Upper lobe of left lung (tissue), 6 donors: Measurements from ENCODE around the gene TMEM37. TPM values are rescaled to one million over a fixed set of nuclear protein-coding genes. Genes with fewer than 3 reads are reported as not detected.

ENCODE experiments used
- ATAC-seq, 2 donors: fragments of 200-7000 bp; cut with Tn5 transposase; one replicate each; pipeline ENCODE4 v1.9.1; 2022; ENCODE audit warnings: mild to moderate bottlenecking in 2 of 2, moderate library complexity in 2 of 2; ENCODE audit not compliant: low FRiP score in 2 of 2
- DNase-seq, 2 donors: peaks; one replicate each; pipeline ENCODE4 v3.0.0-alpha.2; 2019 to 2020
- H3K27ac ChIP-seq, 4 donors: fragments of 200-600 bp; sonication (generic); one replicate each; pipeline ENCODE4 v1.5.1; 2016 to 2019
- H3K27me3 ChIP-seq, 4 donors: fragments of 200-600 bp; sonication (generic); one replicate each; pipeline ENCODE4 v1.5.1; 2017 to 2019
- H3K36me3 ChIP-seq, 4 donors: fragments of 200-600 bp; sonication (generic); one replicate each; pipeline ENCODE4 v1.5.1; 2016 to 2019
- H3K4me1 ChIP-seq, 4 donors: fragments of 200-600 bp; sonication (generic); one replicate each; pipeline ENCODE4 v1.5.1; 2018 to 2019
- H3K4me3 ChIP-seq, 4 donors: fragments of 200-600 bp; sonication (generic); one replicate each; pipeline ENCODE4 v1.5.1; 2017 to 2019; ENCODE audit warnings: mild to moderate bottlenecking in 2 of 4, moderate library complexity in 1 of 4
- H3K9me3 ChIP-seq, 4 donors: fragments of 200-600 bp; sonication (generic); one replicate each; pipeline ENCODE4 v1.5.1; 2018 to 2019
- CTCF ChIP-seq, 6 experiments: fragments of 450-650 bp in 4 of 6; fragments of 200-600 bp in 2 of 6; sonication (generic) in 2 of 6; IDR thresholded peaks; one replicate each; pipeline ENCODE4 v1.5.1; 2016 to 2019; ENCODE audit warnings: antibody characterized with exemption in 6 of 6
- EP300 ChIP-seq, 4 donors: sonication (generic); formaldehyde crosslinking; IDR thresholded peaks; one replicate each; pipeline ENCODE4 v1.5.1; 2017; ENCODE audit warnings: antibody characterized with exemption in 4 of 4, control low read depth in 2 of 4
- POLR2A ChIP-seq, 4 donors: fragments of 450-650 bp; IDR thresholded peaks; one replicate each; pipeline ENCODE4 v1.5.1; 2016 to 2017; ENCODE audit warnings: antibody characterized with exemption in 4 of 4, mild to moderate bottlenecking in 2 of 4
- POLR2AphosphoS5 ChIP-seq, 2 donors: sonication (generic); formaldehyde crosslinking; IDR thresholded peaks; one replicate each; pipeline ENCODE4 v1.5.1; 2017; ENCODE audit warnings: antibody characterized with exemption in 2 of 2
- WGBS, 2 donors: methylation state at CpG; one replicate each; pipeline ENCODE4 v1.1.5; 2017 to 2018; 5-methylcytosine and 5-hydroxymethylcytosine counted together
- total RNA-seq, 6 donors: library from RNA; depleted of rRNA in 4 of 6; stranded (reverse); fragments of >200 nt in 4 of 6; gene quantifications; one replicate each; pipeline versions ENCODE4 v1.1.0 to v1.2.1, GENCODE V29; 2016 to 2021
- donor health status: DM: no; HTN: no; CAD: no; lungs with moderate emphysema.
- donor health status: DM: no; HTN: yes; CAD: no; lungs with severe emphysema.

TMEM37 gene
- total RNA-seq, 6 donors from 2014 or later: 9.3 to 28.5 (median 14.5) TPM

DNA sequence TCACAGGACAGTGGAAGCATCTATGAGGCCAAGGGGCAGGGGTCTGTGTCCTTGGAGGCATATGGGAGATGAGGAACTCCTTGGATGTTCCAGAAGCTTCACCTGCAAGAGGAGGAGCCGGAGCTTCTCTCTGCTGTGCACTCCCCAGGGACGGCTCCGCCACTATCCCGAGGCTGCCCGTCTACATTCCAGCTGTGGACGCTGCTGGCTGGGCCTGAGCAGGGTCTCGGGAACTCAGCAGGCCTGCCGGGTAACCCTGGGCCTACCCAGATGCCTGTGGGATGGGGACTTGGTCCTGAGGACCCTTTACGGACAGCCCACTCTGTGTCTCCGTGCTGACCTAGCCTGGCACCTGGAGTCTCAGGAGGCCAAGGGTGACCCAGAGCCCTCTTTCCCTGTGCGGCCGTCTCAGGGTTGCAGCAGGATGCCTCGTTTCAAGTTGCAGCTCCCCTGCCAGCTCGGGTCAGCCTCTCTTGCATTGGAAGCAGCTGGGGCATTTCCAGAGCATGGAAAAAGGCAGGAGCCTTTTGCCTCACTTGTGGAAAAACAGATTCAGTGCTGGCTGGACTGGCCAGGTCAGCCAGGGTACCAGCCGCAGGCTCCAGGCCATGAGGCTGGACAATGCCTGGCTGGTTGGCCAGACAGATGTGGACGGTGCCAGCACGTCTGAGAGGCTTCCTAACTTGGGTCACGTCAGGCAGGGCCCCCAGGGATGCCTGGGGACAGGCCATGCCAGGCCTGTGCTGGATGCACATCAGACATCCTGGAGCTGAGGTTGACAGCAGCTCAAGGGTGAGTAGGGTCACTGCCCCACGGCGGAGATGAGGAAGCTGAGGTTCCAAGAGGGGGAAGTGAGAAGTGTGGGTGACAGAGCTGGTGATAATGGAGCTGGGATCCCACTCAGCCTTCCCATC is 51.1 kb downstream of the TMEM37 start:
- DNase-seq (peak in 1 of 2 donors; percentile 64), ATAC-seq (peak in 1 of 2 donors; percentile 32)
- Histone ChIP-seq H3K27ac (peak overlapping the region in 1 of 4 donors; percentile 22), H3K27me3 (no peaks in the 10 kb centered on the region), H3K36me3 (no peaks in the 10 kb centered on the region), H3K4me1 (peaks cover 15 to 26% (median 23%) of the 10 kb centered on the region in 4 donors), H3K4me3 (no peak overlapping the region), H3K9me3 (no peaks in the 10 kb centered on the region)
- 67 to 72% methylated on average over 7 to 20 of the region's 20 CpGs for WGBS, 2 donors
- no peak for TF ChIP-seq EP300 (IDR thresholded peaks at IDR 0.05)
- TF ChIP-seq CTCF (IDR thresholded peaks at IDR 0.05): no peak

DNA sequence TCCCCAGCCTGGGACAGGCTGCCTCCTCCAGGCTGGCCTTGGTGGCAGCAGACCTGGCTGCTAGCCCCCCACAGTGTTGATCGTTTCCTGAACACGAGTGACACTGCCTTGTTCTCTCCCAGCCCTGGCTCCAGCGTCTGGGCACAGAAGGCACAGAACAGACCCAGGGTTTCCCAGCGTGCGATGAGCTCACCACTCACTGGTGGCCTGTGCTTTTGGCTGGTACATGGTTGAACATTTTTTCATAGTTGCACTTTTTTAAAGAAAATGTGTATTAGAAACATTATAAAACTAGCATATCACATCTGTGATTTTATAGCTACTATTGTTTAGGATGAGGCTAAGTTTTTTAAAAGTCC is 51.7 kb downstream of the TMEM37 start:
- H3K36me3 ChIP-seq: no peaks in the 10 kb centered on the region
- 80% methylated on average over 2 to 5 of the region's 5 CpGs for WGBS, 2 donors
- ATAC-seq (no peak), DNase-seq (no peak)
- H3K4me1 ChIP-seq: peaks cover 22 to 32% (median 29%) of the 10 kb centered on the region in 4 donors
- H3K27me3 ChIP-seq: no peaks in the 10 kb centered on the region
- no peak overlapping the region for H3K27ac ChIP-seq
- H3K9me3 ChIP-seq: no peaks in the 10 kb centered on the region
- no peak overlapping the region for H3K4me3 ChIP-seq
- no peak for TF ChIP-seq POLR2A (IDR thresholded peaks at IDR 0.05)
- no peak for TF ChIP-seq EP300 (IDR thresholded peaks at IDR 0.05)
- TF ChIP-seq POLR2AphosphoS5 (IDR thresholded peaks at IDR 0.05): no peak
- no peak for TF ChIP-seq CTCF (IDR thresholded peaks at IDR 0.05)

DNA sequence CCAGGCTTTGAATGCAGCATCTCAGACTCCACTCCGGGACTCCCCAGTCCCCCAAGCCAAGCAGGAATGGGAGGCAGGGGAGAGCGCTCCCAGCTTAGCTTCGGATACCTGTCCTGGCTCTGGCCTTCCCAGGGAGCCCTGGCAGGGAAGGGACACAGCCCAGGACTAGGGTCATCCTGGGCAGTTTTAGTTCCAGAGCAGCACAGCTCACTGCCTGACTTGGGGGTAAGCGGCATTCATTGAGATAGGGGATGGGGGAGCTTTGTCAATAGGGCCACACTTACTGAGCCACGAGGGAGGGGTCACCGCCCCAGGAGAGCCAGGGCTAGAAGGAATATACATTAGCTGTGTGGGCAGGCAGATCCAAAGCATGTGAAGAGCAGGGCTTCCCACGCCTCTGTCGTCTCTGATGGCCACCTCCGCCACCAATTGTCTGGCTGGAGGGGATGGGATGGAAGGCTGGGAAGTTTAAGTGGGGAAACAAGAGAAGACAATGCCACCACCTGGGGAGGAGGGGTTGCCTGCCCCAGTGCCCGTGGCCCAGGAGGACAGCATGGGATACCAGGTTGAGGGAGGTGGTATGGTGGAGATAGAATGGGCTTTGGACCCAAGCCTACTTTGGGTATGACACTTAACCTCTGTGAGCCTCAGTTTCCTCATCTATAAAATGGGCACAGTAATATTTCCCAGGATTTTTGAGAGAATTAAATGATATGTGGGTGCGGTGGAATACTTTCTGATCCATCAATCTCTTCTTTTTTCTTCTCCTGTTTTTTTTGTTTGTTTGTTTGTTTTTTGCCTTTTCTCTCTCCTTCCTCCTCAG is 52.5 kb downstream of the TMEM37 start:
- H3K4me3 ChIP-seq: no peak overlapping the region
- H3K9me3 ChIP-seq: no peaks in the 10 kb centered on the region
- H3K4me1 ChIP-seq: peaks cover 23 to 40% (median 32%) of the 10 kb centered on the region in 4 donors
- ATAC-seq: no peak
- no peak for DNase-seq
- no peaks in the 10 kb centered on the region for H3K36me3 ChIP-seq
- WGBS, 2 donors: 90 to 91% methylated on average over 8 of the region's 11 CpGs
- H3K27ac ChIP-seq: no peak overlapping the region
- TF ChIP-seq EP300 (IDR thresholded peaks at IDR 0.05) (no peak), POLR2AphosphoS5 (IDR thresholded peaks at IDR 0.05) (no peak), CTCF (IDR thresholded peaks at IDR 0.05) (no peak), POLR2A (IDR thresholded peaks at IDR 0.05) (no peak)
- no peaks in the 10 kb centered on the region for H3K27me3 ChIP-seq

- Histone ChIP-seq H3K36me3 (no peaks in the 10 kb centered on the region), H3K4me1 (peaks cover 23 to 47% (median 36%) of the 10 kb centered on the region in 4 donors), H3K27ac (no peak overlapping the region), H3K9me3 (no peaks in the 10 kb centered on the region), H3K4me3 (no peak overlapping the region), H3K27me3 (no peaks in the 10 kb centered on the region)
- no peak for ATAC-seq
- TF ChIP-seq CTCF (IDR thresholded peaks at IDR 0.05) (no peak), POLR2AphosphoS5 (IDR thresholded peaks at IDR 0.05) (no peak), EP300 (IDR thresholded peaks at IDR 0.05) (no peak), POLR2A (IDR thresholded peaks at IDR 0.05) (no peak)
- peak in 1 of 2 donors; percentile 23 for DNase-seq
- WGBS, 2 donors: 76 to 77% methylated on average over 6 of the region's 6 CpGs
These were observed 53.2 kb downstream of the TMEM37 start for GRCh38 chr2:119484834-119485233.
